NCI-H1930 (cell line): Measurements from ENCODE around the gene IL17D.
A peak's percentile ranks its signal among the peaks of the same experiment; 100 is the strongest.
"Not testable (repeated sequence)": the region's sequence is repeated elsewhere in the genome, so short reads cannot be mapped to it uniquely, and the experiment has no call there.

Experiments used
- DNase-seq, 2 experiments: peaks; one replicate each; lab custom pipeline; 2025; lab: John Stamatoyannopoulos, UW

IL17D gene, protein sequence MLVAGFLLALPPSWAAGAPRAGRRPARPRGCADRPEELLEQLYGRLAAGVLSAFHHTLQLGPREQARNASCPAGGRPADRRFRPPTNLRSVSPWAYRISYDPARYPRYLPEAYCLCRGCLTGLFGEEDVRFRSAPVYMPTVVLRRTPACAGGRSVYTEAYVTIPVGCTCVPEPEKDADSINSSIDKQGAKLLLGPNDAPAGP

GRCh38 chr13:20702915-20703779 is at the start of gene IL17D:
TSS of gene IL17D (plus strand) at chr13:20703699. CDS start at chr13:20704002, 303 bp downstream.
- peak; percentile 22 to 23 for DNase-seq

GRCh38 chr13:20654156-20654555 is 49.3 kb upstream of the IL17D start:
- DNase-seq: no peak

DNA sequence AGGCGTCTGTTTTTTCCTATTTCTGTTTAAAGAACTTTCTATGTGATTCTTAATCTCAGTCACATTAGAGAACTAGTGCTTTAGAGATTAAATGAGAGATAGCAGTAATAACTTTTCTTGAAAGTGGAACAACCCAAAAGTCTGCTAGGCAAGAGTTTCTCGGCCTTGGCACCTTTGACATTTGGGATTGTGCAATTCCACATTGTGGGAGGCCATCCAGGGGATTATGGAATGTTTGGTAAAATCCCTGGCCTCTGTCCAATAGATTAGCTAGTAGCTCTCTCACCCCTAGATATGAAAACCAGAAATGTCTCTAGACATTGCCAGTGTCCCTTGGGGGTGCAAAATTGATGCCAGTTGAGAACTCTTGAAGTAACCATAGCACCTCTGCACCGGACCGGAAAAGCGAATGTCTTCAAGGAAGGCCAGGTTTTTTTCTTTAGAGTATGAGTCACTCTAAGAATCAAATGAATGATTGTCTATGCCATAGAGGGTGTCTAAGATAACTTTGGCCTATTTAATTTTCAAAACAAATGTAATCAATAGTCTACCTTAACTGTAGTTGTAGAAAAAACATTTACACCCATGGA is 45.0 kb upstream of the IL17D start:
- no peak for DNase-seq

GRCh38 chr13:20664351-20664750 is 39.1 kb upstream of the IL17D start:
- DNase-seq: no peak

DNA sequence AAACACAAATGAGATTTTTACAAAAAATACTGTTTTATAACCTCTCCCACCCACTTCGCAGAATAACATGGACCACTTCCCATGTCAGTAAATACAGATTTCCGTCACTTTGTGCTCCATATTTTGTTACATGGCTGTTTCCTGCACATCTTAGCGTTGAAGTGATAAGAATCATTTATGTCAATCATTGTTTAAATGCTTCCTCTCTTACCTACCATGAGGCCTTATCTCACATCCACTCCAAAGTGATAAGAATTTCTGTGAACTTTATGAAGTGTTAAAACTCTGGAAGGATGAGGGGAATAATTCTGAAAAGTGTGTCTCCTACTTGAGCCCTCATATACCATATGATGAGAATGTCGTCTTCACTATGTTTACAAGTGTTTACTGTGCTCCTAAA is 36.6 kb upstream of the IL17D start:
- DNase-seq: no peak

DNA sequence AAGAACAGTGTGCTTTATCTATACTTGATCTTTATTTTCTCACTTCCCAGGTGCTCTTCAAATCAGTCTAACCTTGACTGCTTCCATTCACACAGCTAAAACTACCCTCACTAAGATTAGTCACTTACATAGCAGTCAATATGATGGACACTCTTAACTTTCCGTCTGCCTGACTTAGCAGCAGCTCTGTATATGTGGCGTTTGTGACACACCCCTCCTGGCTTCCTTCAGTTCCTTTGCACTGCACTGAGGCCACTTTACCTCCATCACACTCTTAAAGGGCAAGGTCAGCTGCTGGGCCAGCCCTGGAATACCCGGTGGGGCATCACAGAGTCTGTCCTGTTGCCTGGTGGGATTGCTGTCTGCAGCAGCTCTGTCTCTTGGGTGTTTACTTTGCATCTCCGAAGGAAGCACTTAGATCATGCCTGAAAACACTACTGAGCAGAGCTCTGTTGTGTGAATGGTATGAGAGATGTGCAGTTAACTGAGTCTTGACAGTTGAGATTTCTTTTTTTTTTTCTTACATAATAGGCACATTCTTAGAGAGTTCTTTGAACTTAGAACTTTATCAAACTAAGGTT is 35.6 kb upstream of the IL17D start:
- DNase-seq: no peak

DNA sequence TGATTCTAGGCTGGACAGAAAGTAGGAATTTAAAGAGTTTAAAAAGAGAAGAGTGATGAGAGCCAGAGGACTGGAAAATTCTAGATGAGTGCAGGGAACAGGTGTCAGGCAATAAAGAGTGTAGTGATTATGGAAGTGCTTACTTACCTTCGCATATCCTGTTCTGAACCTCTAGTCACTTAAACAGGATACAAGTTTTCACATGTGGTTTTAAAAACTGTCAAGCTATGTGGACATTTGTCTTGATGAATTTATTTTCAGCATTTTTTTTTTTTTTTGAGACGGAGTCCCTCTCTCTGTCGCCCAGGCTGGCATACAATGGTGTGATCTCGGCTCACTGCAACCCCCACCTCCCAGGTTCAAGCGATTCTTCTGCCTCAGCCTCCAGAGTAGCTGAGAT is 34.3 kb upstream of the IL17D start:
- DNase-seq: no peak

- no peak for DNase-seq
Observed at GRCh38 chr13:20671789-20672188, 31.7 kb upstream of the IL17D start.

DNA sequence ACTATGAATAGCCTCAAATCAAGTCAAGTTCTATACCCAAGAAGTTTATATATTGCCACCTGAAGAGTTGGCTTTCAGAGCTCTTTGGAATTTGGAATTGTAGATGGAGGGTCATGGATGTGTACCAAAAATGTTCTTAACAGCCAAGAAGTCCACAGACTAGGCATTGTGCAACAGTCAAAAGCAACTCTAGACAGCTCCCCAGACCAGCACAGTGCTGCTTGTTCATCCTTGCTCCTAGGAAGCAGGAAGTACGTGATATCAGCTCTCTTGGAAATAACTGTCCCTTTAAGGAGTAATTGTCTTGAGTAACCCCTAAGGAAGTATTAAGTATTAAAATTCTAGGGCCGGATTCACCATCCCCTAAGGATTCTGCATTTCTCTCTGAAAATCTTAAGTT is 30.7 kb upstream of the IL17D start:
- DNase-seq: no peak

DNA sequence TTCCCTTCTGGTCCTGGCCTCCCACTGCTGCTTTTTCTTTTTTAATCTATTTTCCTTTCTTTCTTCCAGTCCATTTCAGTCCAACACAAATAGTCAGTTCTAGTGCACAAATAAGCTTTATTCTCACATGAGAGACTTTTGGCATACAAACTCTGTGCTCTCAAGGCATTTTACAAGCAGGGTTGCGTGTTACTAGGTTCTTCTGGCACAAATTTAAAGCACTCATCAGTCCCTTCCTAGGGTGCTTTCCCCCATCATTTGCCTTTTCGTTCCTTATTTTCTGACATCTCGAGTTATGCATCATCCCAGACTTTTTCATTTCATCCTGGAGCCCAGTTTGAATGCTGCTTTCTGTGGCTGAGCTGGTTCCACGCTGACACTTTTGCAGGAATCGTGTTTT is 29.8 kb upstream of the IL17D start:
- DNase-seq: no peak

GRCh38 chr13:20676213-20676612 is 27.3 kb upstream of the IL17D start:
- DNase-seq: no peak

- DNase-seq: not testable (repeated sequence)
Observed at GRCh38 chr13:20678606-20679005, 24.9 kb upstream of the IL17D start.

DNA sequence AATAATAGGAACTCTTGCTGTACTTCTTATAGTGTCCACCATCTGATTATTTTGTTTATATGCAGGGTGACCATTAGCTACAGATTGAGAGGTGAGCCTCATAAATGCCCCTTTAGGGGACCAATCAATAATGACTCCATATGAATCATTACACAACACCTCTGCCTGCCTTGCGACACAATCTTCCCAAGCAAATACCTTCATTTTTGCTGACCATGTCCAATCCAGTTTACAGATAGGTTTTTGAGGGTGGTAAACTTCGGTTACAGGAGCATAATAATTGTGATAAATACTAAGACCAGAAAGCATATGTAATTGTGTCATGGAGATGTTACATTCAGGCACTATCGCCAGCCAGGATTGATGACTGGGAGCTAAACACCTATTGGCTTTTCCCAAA is 23.6 kb upstream of the IL17D start:
- DNase-seq: no peak

DNA sequence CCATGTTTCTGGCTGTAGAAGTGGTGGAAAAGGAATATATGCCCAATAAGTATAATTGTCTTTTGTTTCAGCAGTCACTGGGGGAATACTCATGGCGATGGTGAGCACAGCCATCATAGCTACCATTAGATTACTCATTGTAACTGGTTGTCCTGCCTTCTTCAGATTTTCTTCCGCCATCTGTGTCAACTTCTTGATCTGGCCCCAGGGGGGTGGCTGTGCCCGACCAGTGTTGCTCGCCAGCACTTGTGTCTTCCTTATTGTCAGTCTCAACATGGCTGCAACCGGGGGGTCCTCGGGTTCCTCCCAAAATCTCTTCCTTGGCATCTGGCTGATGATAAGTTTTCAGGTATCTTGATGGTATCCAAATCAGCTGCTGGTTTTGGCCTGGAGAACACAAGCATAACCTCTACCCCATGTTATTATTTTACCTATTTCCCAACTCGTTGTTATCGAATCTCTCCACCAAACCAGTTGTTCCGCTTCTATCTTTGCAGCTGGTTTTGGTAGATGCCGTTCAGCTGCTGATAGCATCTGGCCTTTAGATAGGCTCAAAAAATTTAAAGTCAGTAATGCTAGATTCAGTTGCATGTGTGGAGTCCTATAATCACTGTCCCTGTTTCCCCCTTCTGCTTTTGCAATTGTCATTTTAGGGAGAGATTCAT is 23.0 kb upstream of the IL17D start:
- DNase-seq: no peak

DNA sequence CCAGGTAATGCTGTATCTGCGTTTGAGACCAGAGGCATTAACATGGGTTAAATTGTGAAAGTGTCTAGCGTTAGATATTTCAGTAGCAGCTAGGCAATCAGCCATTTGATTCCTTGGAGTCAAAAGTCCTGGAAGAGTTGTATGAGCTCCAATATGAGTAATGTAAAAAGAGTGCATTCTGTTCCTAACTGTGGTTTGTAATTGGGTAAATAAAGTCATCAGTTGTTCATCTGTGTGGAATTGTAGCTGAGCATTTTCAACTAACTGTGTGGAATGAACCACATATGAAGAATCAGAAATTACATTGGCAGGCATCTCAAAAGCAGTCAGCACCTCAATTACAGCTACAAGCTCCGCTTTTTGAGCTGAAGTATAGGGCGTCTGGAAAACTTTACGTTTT is 22.0 kb upstream of the IL17D start:
- DNase-seq: not testable (repeated sequence)

DNA sequence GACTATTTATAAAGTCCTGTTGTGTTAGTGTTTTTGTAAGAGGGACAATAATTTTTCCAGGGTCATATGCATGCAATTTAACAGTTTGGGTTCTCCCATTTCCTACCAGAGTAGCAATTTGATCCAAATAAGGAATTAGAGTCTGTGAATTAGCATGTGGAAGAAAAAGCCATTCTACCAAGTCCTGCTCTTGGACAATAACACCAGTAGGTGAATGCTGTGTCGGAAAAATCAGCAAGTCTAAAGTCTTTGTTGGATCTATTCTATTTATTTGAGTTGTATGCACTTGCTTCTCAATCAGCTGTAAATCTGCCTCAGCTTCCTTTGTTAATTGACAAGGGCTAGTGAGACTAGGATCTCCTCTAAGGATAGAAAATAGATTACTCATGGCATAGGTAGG is 21.4 kb upstream of the IL17D start:
- no peak for DNase-seq

DNA sequence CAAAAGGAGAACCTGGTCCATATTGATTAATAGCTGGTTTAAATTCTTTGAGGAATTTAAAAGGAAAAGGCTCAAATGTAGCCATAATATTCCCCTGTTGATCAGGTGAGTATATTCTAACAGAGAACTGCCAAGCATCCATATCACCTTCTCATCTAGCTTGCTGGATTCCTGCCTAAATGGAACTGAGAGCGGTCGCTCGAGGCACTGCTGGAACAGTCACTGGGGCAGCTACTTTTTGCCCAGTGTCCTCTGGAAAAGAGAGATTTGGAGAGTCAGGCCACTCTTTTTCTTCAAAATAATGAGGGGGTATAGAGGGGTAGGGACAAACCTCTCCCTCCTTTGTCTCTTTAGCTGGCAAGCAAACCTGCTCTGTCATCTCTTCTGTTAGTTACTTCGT is 19.5 kb upstream of the IL17D start:
- no peak for DNase-seq

DNA sequence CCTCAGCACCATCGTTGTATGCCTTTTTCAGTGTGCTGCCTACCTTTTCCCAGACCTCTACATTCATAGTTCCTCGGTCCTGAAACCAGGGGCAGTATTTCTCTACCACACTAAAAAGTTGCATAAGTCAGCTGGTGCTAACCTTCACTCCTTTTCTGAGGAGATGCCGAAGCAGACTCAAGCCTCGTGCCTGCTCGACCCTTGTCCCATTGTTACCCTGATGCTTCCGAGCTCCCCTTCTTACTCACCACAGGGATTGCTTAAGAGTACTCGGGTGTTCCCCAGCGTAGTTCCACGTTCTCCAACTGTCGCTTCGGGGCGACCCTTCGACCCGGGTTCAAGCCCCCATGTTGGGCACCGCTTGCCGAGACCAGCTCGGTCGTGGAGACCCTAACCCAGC is 19.0 kb upstream of the IL17D start:
- DNase-seq: no peak

DNA sequence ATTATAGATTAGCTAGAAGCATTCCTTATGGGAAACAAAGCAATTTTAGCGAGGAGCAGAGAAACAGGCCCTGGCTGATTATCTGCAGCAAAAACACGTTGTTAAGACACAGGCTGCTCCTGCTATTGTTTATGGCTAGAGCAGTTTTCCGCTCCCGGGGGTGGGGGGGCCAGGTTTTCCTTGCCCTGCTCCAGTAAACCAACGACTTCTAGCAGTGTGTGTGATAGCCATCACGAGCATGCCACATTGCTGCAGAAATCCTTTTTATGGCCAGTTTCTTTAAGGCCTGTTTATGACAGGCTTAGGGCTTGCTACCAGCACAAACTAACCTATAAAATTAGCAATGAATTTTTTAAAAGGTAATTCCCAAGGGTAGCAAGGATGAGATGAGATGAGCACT is 18.4 kb upstream of the IL17D start:
- DNase-seq: no peak

GRCh38 chr13:20686167-20686566 is 17.3 kb upstream of the IL17D start:
- DNase-seq: no peak

DNA sequence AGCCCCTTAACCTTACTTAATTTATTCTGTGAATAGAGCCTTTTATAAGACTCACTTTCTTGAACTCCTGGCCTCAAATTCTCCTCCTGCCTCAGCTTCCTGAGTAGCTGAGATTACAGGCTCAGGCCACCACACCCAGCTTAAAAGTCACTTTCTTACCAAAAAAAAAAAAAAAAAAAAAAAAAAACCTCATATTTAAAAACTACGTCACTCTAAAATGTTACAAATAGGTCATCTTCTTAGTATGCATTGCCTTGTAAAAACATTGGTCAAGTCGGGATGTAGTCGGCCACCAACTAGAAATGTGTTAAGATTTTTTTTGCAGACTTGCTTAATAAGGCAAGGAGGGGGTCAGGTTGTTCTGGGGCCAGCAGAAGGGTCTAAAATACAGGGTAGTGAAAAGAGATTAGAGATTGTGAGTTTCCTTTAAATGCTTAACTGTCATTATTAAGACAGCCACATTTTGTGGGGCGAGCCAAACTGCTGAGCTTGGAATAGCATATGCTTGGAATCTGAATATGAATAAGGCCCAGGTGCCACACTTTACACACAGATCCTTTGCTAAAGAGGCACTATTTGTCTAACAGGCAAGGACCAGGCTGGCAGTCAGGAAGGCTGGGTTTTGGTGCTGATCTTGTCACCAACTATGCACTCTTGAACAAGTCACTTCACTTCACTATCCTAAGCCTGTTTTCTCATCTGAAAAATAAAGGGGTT is 16.5 kb upstream of the IL17D start:
- no peak for DNase-seq

DNA sequence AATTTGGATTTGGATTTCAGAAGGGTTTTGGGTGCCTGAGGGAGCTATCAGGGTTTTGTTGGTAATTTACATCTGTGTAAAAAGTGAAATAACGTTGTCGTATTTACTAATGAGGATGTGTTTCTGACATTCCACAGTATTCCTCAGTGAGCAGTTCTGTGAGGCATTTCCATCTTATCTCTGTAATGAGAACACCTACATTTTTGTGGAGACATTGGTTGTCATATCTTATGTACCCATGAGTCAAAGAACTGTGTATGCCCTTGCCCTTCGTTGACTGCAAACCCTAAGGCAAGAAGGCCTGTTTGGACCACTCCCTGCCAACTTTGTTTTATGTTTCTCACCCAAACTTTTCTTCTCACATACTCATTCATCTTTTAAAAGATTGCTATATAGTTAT is 14.2 kb upstream of the IL17D start:
- DNase-seq: no peak
